DOHH2 (cell line): ENCODE measurements around the gene ATP8A2.

ENCODE experiments used
- CTCF ChIP-seq: fragments of 200-600 bp; sonication (generic); IDR thresholded peaks from one replicate; pipeline ENCODE4 v1.5.1; 2014; ENCODE audit warnings: antibody characterized with exemption, mild to moderate bottlenecking, low read depth, low read length; ENCODE audit not compliant: poor library complexity, severe bottlenecking
- EZH2phosphoT487 ChIP-seq: fragments of 200-600 bp; sonication (generic); IDR thresholded peaks from 2 replicates; pipeline ENCODE4 v1.6.1; 2017; ENCODE audit warnings: borderline replicate concordance, mild to moderate bottlenecking, antibody characterized with exemption, low read length, moderate library complexity, mixed read lengths

- TF ChIP-seq CTCF (no peak), EZH2phosphoT487 (no peak)
Observed at GRCh38 chr13:25529425-25529824, 157.7 kb downstream of the ATP8A2 start.
